ENCODE data around the gene TRIM13.

GRCh38 chr13:50006426-50007135 lies 9.7 kb downstream of the TRIM13 start:
- TF ChIP-seq CTCF (CRISPR knock-in tag; IDR thresholded peaks at IDR 0.05) (no peak), POLR2AphosphoS2 (IDR thresholded peaks at IDR 0.05; ENCODE audit: low read depth, low read length) (no peak)
